Natural killer cell (primary cell): ENCODE data around the gene SUMO3. TPM values are rescaled to one million over a fixed set of nuclear protein-coding genes. Genes with fewer than 3 reads are reported as not detected.
A peak's percentile ranks its signal among the peaks of the same experiment; 100 is the strongest.

Experiments
- ATAC-seq, 3 donors: fragments of 150-1000 bp in 2 of 3; fragments of 200-7000 bp in 1 of 3; cut with Tn5 transposase; 1 replicate in 1 of 3; 2 replicates in 2 of 3; pipeline ENCODE4 v1.10.0; 2021; ENCODE audit warnings: mild to moderate bottlenecking in 2 of 3, moderate library complexity in 2 of 3
- DNase-seq, 2 donors: peaks; one replicate each; pipeline versions ENCODE4 v3.0.0 to v3.0.0-alpha.2; 2013 to 2021; ENCODE audit warnings: mixed read lengths in 1 of 2
- H3K27ac ChIP-seq: one replicate; pipeline ENCODE4 v1.5.1; 2013; ENCODE audit warnings: mild to moderate bottlenecking, low read length
- H3K27me3 ChIP-seq: one replicate; pipeline ENCODE4 v1.6.1; 2013; ENCODE audit warnings: low read length; ENCODE audit not compliant: control insufficient read depth, insufficient read depth
- H3K36me3 ChIP-seq: one replicate; pipeline ENCODE4 v1.6.1; 2013; ENCODE audit warnings: low read length; ENCODE audit not compliant: control insufficient read depth, insufficient read depth
- H3K4me1 ChIP-seq: one replicate; pipeline ENCODE4 v1.6.1; 2013; ENCODE audit warnings: low read length; ENCODE audit not compliant: control insufficient read depth, insufficient read depth
- H3K4me3 ChIP-seq: one replicate; pipeline ENCODE4 v1.5.1; 2013; ENCODE audit warnings: low read length
- H3K9me3 ChIP-seq: one replicate; pipeline ENCODE4 v1.6.1; 2013; ENCODE audit warnings: low read length; ENCODE audit not compliant: control insufficient read depth, insufficient read depth
- H3K27ac Mint-ChIP-seq, 2 donors: one replicate each; pipeline ENCODE4 v1.8.0; 2022; ENCODE audit warnings: mild to moderate bottlenecking in 2 of 2, mixed read lengths in 2 of 2, moderate library complexity in 1 of 2
- H3K27me3 Mint-ChIP-seq, 2 donors: one replicate each; pipeline ENCODE4 v1.8.0; 2022; ENCODE audit warnings: low read depth in 2 of 2, mixed read lengths in 2 of 2
- H3K36me3 Mint-ChIP-seq: one replicate; pipeline ENCODE4 v1.8.0; 2022; ENCODE audit warnings: mixed read lengths
- H3K4me1 Mint-ChIP-seq, 2 donors: one replicate each; pipeline ENCODE4 v1.8.0; 2022; ENCODE audit warnings: mixed read lengths in 2 of 2
- H3K4me3 Mint-ChIP-seq: one replicate; pipeline ENCODE4 v1.8.0; 2022; ENCODE audit warnings: mild to moderate bottlenecking, moderate library complexity, mixed read lengths
- H3K9me3 Mint-ChIP-seq, 2 donors: one replicate each; pipeline ENCODE4 v1.8.0; 2022; ENCODE audit warnings: mixed read lengths in 2 of 2
- CTCF ChIP-seq: fragments of 200-600 bp; IDR thresholded peaks from one replicate; pipeline ENCODE4 v1.8.0; 2022; ENCODE audit warnings: antibody characterized with exemption
- WGBS: methylation state at CpG from one replicate; pipeline ENCODE4 v1.1.7; 2013; ENCODE audit warnings: missing lambda C conversion rate; ENCODE audit not compliant: insufficient coverage; 5-methylcytosine and 5-hydroxymethylcytosine counted together
- intact Hi-C: fragments of 100-400 bp; cut with micrococcal nuclease; formaldehyde crosslinking; loops from one replicate; pipeline ENCODE4 v1.14.2; 2022
- total RNA-seq, 4 donors: library from RNA; stranded (reverse); fragments of 120-200 nt in 1 of 4; gene quantifications; one replicate each; pipeline versions ENCODE4 v1.2.3 to v1.2.4, GENCODE V29; 2013 to 2022

The SUMO3 gene
- total RNA-seq, 3 donors from 2014 or later (not counting 1 experiment from before 2014, with no cell fraction given) = 64.0 to 70.1 (median 65.2) TPM

- no peak for TF ChIP-seq CTCF
- intact Hi-C loops = no loop called here
- Histone ChIP-seq H3K36me3 (no peaks in the 10 kb centered on the region), H3K27ac (no peak overlapping the region), H3K4me1 (peaks cover 14% of the 10 kb centered on the region), H3K4me3 (peak overlapping the region; percentile 43), H3K9me3 (peaks cover 4% of the 10 kb centered on the region), H3K27me3 (no peaks in the 10 kb centered on the region)
- ATAC-seq = no peak
- H3K27me3 Mint-ChIP-seq = no peaks in the 10 kb centered on the region
- H3K9me3 Mint-ChIP-seq = peaks cover 0 to 2% of the 10 kb centered on the region in 2 donors
- peak overlapping the region in 1 of 2 donors; percentile 82 for H3K27ac Mint-ChIP-seq
- H3K4me3 Mint-ChIP-seq = peak overlapping the region; percentile 80
- no peak for DNase-seq
- H3K4me1 Mint-ChIP-seq = peaks cover 6 to 8% of the 10 kb centered on the region in 2 donors
- WGBS = 70% methylated on average over 57 of the region's 57 CpGs
- peaks cover under 1% of the 10 kb centered on the region for H3K36me3 Mint-ChIP-seq
Measured at GRCh38 chr21:44816761-44817505, 929 bp downstream of the SUMO3 start.

GRCh38 chr21:44815852-44816628, 1.8 kb downstream of the SUMO3 start:
- no peak for TF ChIP-seq CTCF
- Mint-ChIP-seq H3K4me3 (peak overlapping the region; percentile 80), H3K27ac (peak overlapping the region in 1 of 2 donors; percentile 77), H3K27me3 (no peaks in the 10 kb centered on the region), H3K9me3 (no peaks in the 10 kb centered on the region), H3K4me1 (peaks cover 8% of the 10 kb centered on the region in 2 donors), H3K36me3 (no peaks in the 10 kb centered on the region)
- DNase-seq = no peak
- Histone ChIP-seq H3K9me3 (no peaks in the 10 kb centered on the region), H3K36me3 (no peaks in the 10 kb centered on the region), H3K27me3 (no peaks in the 10 kb centered on the region), H3K4me1 (peaks cover 14% of the 10 kb centered on the region), H3K27ac (no peak overlapping the region), H3K4me3 (no peak overlapping the region)
- intact Hi-C loops = no loop called here
- 94% methylated on average over 9 of the region's 10 CpGs for WGBS
- no peak for ATAC-seq

- Histone ChIP-seq H3K36me3 (peaks cover under 1% of the 10 kb centered on the region), H3K4me1 (peaks cover 14% of the 10 kb centered on the region), H3K9me3 (no peaks in the 10 kb centered on the region), H3K27me3 (no peaks in the 10 kb centered on the region), H3K4me3 (no peak overlapping the region), H3K27ac (no peak overlapping the region)
- Mint-ChIP-seq H3K4me1 (peaks cover 8 to 12% of the 10 kb centered on the region in 2 donors), H3K27ac (no peak overlapping the region), H3K36me3 (no peaks in the 10 kb centered on the region), H3K4me3 (no peak overlapping the region), H3K9me3 (no peaks in the 10 kb centered on the region), H3K27me3 (no peaks in the 10 kb centered on the region)
- WGBS = 98% methylated on average over 8 of the region's 8 CpGs
- ATAC-seq (no peak), DNase-seq (no peak)
- no peak for TF ChIP-seq CTCF
- intact Hi-C loops = no loop called here
Measured at GRCh38 chr21:44815225-44815624, 2.6 kb downstream of the SUMO3 start.
